ENCODE data around the gene ANKS1A. TPM values are rescaled to one million over a fixed set of nuclear protein-coding genes. Genes with fewer than 3 reads are reported as not detected.

ANKS1A gene
- total RNA-seq, 1 experiment from 2014 or later = 14.4 TPM

DNA sequence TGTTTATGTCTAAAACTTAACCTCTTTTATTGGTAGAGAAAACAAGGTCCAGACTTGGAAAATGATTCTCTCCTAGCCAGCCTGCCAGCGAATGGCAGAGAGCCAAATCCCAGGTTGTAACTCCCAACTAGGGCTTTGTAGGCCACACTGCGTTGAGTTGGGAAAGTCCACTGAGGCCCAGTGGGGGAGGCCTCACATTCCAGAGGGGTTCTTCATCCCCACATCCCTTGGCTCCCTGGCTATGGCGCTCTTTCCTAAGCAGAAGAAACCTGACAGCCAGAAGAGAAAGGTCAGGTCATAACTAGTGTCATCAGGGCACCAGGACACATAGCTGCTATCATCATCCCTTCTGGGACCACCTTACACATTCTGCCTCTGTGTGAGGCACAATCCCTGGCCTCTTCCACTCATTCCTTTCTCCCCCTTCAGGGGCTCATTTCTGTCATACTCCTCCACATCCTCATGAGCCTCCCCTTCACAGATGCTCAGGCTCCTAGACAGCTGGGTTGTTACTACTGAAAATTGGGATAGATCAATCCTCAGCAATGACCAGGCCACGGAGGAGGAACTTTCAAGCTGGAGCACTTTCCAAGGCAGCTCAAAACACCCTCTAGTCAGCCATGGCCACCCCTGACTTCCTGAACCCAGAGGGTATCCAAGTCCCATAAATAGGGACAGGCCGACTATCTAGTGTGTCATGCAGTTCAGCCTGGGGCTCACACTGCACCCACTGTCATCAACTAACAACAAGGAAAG, 203.5 kb downstream of the ANKS1A start:
- no peak for DNase-seq (ENCODE audit: low read depth, low spot score)
- TF ChIP-seq, protein P1, sequence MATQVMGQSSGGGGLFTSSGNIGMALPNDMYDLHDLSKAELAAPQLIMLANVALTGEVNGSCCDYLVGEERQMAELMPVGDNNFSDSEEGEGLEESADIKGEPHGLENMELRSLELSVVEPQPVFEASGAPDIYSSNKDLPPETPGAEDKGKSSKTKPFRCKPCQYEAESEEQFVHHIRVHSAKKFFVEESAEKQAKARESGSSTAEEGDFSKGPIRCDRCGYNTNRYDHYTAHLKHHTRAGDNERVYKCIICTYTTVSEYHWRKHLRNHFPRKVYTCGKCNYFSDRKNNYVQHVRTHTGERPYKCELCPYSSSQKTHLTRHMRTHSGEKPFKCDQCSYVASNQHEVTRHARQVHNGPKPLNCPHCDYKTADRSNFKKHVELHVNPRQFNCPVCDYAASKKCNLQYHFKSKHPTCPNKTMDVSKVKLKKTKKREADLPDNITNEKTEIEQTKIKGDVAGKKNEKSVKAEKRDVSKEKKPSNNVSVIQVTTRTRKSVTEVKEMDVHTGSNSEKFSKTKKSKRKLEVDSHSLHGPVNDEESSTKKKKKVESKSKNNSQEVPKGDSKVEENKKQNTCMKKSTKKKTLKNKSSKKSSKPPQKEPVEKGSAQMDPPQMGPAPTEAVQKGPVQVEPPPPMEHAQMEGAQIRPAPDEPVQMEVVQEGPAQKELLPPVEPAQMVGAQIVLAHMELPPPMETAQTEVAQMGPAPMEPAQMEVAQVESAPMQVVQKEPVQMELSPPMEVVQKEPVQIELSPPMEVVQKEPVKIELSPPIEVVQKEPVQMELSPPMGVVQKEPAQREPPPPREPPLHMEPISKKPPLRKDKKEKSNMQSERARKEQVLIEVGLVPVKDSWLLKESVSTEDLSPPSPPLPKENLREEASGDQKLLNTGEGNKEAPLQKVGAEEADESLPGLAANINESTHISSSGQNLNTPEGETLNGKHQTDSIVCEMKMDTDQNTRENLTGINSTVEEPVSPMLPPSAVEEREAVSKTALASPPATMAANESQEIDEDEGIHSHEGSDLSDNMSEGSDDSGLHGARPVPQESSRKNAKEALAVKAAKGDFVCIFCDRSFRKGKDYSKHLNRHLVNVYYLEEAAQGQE (IDR thresholded peaks at IDR 0.05; ENCODE audit: insufficient read depth in 1 of 2, low read depth in 2 of 2, low read length in 1 of 2) = no peak
- TF ChIP-seq, protein P2, sequence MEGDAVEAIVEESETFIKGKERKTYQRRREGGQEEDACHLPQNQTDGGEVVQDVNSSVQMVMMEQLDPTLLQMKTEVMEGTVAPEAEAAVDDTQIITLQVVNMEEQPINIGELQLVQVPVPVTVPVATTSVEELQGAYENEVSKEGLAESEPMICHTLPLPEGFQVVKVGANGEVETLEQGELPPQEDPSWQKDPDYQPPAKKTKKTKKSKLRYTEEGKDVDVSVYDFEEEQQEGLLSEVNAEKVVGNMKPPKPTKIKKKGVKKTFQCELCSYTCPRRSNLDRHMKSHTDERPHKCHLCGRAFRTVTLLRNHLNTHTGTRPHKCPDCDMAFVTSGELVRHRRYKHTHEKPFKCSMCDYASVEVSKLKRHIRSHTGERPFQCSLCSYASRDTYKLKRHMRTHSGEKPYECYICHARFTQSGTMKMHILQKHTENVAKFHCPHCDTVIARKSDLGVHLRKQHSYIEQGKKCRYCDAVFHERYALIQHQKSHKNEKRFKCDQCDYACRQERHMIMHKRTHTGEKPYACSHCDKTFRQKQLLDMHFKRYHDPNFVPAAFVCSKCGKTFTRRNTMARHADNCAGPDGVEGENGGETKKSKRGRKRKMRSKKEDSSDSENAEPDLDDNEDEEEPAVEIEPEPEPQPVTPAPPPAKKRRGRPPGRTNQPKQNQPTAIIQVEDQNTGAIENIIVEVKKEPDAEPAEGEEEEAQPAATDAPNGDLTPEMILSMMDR (IDR thresholded peaks at IDR 0.05) = no peak
- TF ChIP-seq TCF7L2 (IDR thresholded peaks at IDR 0.05; ENCODE audit: low read depth, low read length) (no peak), SIN3A (IDR thresholded peaks at IDR 0.05; ENCODE audit: borderline replicate concordance, insufficient read depth, low read depth, low read length) (no peak), POLR2AphosphoS5 (IDR thresholded peaks at IDR 0.05; ENCODE audit: low read depth, low read length) (no peak)
- in situ Hi-C loops (cut with HindIII; ENCODE audit: low pct_unique_long_range_greater_than_20kb, low sequenced_read_pairs) = no loop called here

DNA sequence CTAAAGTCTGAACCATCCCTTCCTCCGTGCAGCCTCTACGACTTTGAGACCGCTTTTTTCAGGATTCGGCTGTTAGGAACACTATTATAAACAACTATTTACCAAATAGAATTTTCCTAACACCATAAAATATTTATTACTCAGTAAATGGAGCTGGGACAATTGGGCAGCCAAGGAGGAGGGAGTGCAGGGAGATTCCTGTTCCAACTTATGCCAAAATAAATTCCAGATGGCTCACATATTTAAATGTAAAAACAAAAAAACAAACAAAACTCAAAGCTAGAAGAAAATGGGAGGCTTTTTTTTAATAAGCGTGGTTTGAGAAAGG, 204.0 kb downstream of the ANKS1A start:
- Histone ChIP-seq H3K27me3 (ENCODE audit: control insufficient read depth, insufficient read depth, low read length) (no peaks in the 10 kb centered on the region), H3K9me3 (ENCODE audit: control insufficient read depth, insufficient read depth, low read depth, low read length) (no peaks in the 10 kb centered on the region), H3K4me3 (ENCODE audit: low read depth in 2 of 2, low read length in 2 of 2) (no peak overlapping the region), H3K4me1 (ENCODE audit: control insufficient read depth, insufficient read depth, low read length) (0 out of 2 replicates have a peak, but pooled peaks cover 3% of the 10 kb centered on the region), H3K27ac (ENCODE audit: low read length) (no peak overlapping the region), H3K36me3 (ENCODE audit: control insufficient read depth, insufficient read depth, low read length) (no peaks in the 10 kb centered on the region)
- in situ Hi-C loops (cut with HindIII; ENCODE audit: low pct_unique_long_range_greater_than_20kb, low sequenced_read_pairs) (no loop called here), intact Hi-C loops (cut with micrococcal nuclease; ENCODE audit: unreplicated experiment) (no loop called here)
- POLR2A ChIA-PET = interaction anchor here (0.6 kb wide), 1 partner anchor 410 kb away, joined by 3 read pairs; no protein-coding TSS in a partner anchor
- DNase-seq (ENCODE audit: low read depth, low spot score) (no peak), ATAC-seq (no peak)
- TF ChIP-seq SIN3A (IDR thresholded peaks at IDR 0.05; ENCODE audit: borderline replicate concordance, insufficient read depth, low read depth, low read length) = no peak
- no peak for TF ChIP-seq TCF7L2 (IDR thresholded peaks at IDR 0.05; ENCODE audit: low read depth, low read length)
- TF ChIP-seq, protein P2 (IDR thresholded peaks at IDR 0.05) = no peak
- TF ChIP-seq POLR2AphosphoS5 (IDR thresholded peaks at IDR 0.05; ENCODE audit: low read depth, low read length) = no peak
- TF ChIP-seq, protein P1 (IDR thresholded peaks at IDR 0.05; ENCODE audit: insufficient read depth in 1 of 2, low read depth in 2 of 2, low read length in 1 of 2) = no peak
- CTCF ChIA-PET = interaction anchor here (0.6 kb wide), 2 partner anchors 28 to 295 kb away, joined by 7 to 13 read pairs; no protein-coding TSS in a partner anchor
- no TSS peak for BruUV-seq (replicated peaks)

More for the DNA sequence above, 203.5 kb downstream of the ANKS1A start:
- ChIA-PET POLR2A (interaction anchor here (0.6 kb wide), 1 partner anchor 410 kb away, joined by 3 read pairs; no protein-coding TSS in a partner anchor), CTCF (interaction anchor here (0.6 kb wide), 1 partner anchor 28 kb away, joined by 7 read pairs; no protein-coding TSS in a partner anchor)
- H3K27me3 ChIP-seq (ENCODE audit: control insufficient read depth, insufficient read depth, low read length) = no peaks in the 10 kb centered on the region
- H3K36me3 ChIP-seq (ENCODE audit: control insufficient read depth, insufficient read depth, low read length) = no peaks in the 10 kb centered on the region
- no TSS peak for BruUV-seq (replicated peaks)
- 0 out of 2 replicates have a peak, but pooled peaks have one; percentile 21 for ATAC-seq
- intact Hi-C loops (cut with micrococcal nuclease; ENCODE audit: unreplicated experiment) = no loop called here
- H3K4me1 ChIP-seq (ENCODE audit: control insufficient read depth, insufficient read depth, low read length) = 0 out of 2 replicates have a peak, but pooled peaks cover 3% of the 10 kb centered on the region
- H3K9me3 ChIP-seq (ENCODE audit: control insufficient read depth, insufficient read depth, low read depth, low read length) = no peaks in the 10 kb centered on the region
- H3K27ac ChIP-seq (ENCODE audit: low read length) = no peak overlapping the region
- no peak overlapping the region for H3K4me3 ChIP-seq (ENCODE audit: low read depth in 2 of 2, low read length in 2 of 2)
